HepG2 (cell line): ENCODE measurements around the gene KDM3A. TPM values are rescaled to one million over a fixed set of nuclear protein-coding genes. Genes with fewer than 3 reads are reported as not detected.

Experiments
- ATAC-seq: fragments of 200-7000 bp; cut with Tn5 transposase; 3 replicates; pipeline ENCODE4 v1.9.1; 2020; ENCODE audit warnings: mild to moderate bottlenecking, moderate library complexity
- BruUV-seq: library from RNA; stranded (reverse); fragments of 400-500 nt; replicated peaks from 2 replicates; lab custom pipeline; 2021; lab: Mats Ljungman, UMichigan
- CTCF ChIA-PET: fragments of 300-600 bp; formaldehyde crosslinking; extraction: SDS; loops from one replicate; lab custom pipeline; 2021; ENCODE audit warnings: low total read pairs, inconsistent platforms, low intra/inter-chr PET ratio; lab: Yijun Ruan, JAX
- POLR2A ChIA-PET: fragments of 350-600 bp; sonication (Branson Sonifier 250); formaldehyde crosslinking; loops from one replicate; lab custom pipeline; 2020; ENCODE audit warnings: antibody characterized with exemption, inconsistent platforms; lab: Yijun Ruan, JAX
- DNase-seq: peaks from one replicate; pipeline ENCODE4 v3.0.0-alpha.2; 2015; ENCODE audit warnings: low spot score
- FAIRE-seq: peaks from 3 replicates; lab custom pipeline; 2011; peaks lifted over from hg19 to GRCh38; lab: Jason Lieb, UNC
- H2AFZ ChIP-seq: one replicate; pipeline ENCODE4 v1.6.1; 2011; ENCODE audit warnings: low read length, inconsistent platforms
- H3K27ac ChIP-seq: fragments of 300-600 bp; 3 replicates; pipeline ENCODE4 v1.8.0; 2011; ENCODE audit warnings: mixed run types, mild to moderate bottlenecking, mixed read lengths, low read length, inconsistent platforms; ENCODE audit not compliant: insufficient read depth; ENCODE audit errors: extremely low read length
- H3K27me3 ChIP-seq, 2 experiments: fragments of 200-600 bp in 1 of 2; 2 replicates in 1 of 2; 3 replicates in 1 of 2; pipeline versions ENCODE4 v1.6.0 to v1.8.0; 2011; ENCODE audit warnings: low read length in 2 of 2, mild to moderate bottlenecking in 2 of 2, moderate library complexity in 2 of 2, inconsistent platforms in 1 of 2; ENCODE audit not compliant: insufficient read depth in 2 of 2, control insufficient read depth in 1 of 2
- H3K36me3 ChIP-seq, 2 experiments: fragments of 200-600 bp in 1 of 2; replicated peaks in 1 of 2; 2 replicates in 1 of 2; 3 replicates in 1 of 2; pipeline versions ENCODE4 v1.5.1 to v1.8.0; 2011; ENCODE audit warnings: low read length in 2 of 2, inconsistent platforms in 1 of 2; ENCODE audit not compliant: insufficient read depth in 2 of 2, control insufficient read depth in 1 of 2
- H3K4me1 ChIP-seq: 2 replicates; pipeline ENCODE4 v1.5.1; 2012; ENCODE audit warnings: low read length, inconsistent platforms; ENCODE audit not compliant: insufficient read depth
- H3K4me2 ChIP-seq: 2 replicates; pipeline ENCODE4 v1.6.0; 2011; ENCODE audit warnings: low read depth, low read length, inconsistent platforms
- H3K4me3 ChIP-seq, 3 experiments: fragments of 200-600 bp in 1 of 3; sonication (generic), shearing (Covaris generic) in 1 of 3; replicated peaks in 1 of 3; 2 replicates each; pipeline ENCODE4 v1.5.1; 2011 to 2016; ENCODE audit warnings: low read length in 3 of 3, inconsistent platforms in 2 of 3, low read depth in 2 of 3, mild to moderate bottlenecking in 2 of 3, control low read depth in 1 of 3, mixed read lengths in 1 of 3; ENCODE audit not compliant: insufficient read depth in 1 of 3
- H3K79me2 ChIP-seq: one replicate; pipeline ENCODE4 v1.6.1; 2011; ENCODE audit warnings: low read length, inconsistent platforms; ENCODE audit not compliant: insufficient read depth
- H3K9ac ChIP-seq: 2 replicates; pipeline ENCODE4 v1.6.0; 2011; ENCODE audit warnings: mild to moderate bottlenecking, low read depth, low read length, inconsistent platforms; ENCODE audit not compliant: insufficient read depth
- H3K9me3 ChIP-seq: 2 replicates; pipeline ENCODE4 v1.5.1; 2012; ENCODE audit warnings: mild to moderate bottlenecking, low read length
- H4K20me1 ChIP-seq: 2 replicates; pipeline ENCODE4 v1.6.0; 2011; ENCODE audit warnings: inconsistent platforms, mild to moderate bottlenecking, low read length, moderate library complexity; ENCODE audit not compliant: insufficient read depth
- E2F1 ChIP-seq: sonication (generic); formaldehyde crosslinking; IDR thresholded peaks from 2 replicates; pipeline ENCODE4 v1.5.0; 2020; ENCODE audit warnings: missing genetic modification reagents
- FOXP4 ChIP-seq: sonication (generic); formaldehyde crosslinking; IDR thresholded peaks from 2 replicates; pipeline ENCODE4 v1.4.0; 2020; ENCODE audit warnings: missing genetic modification reagents
- GATAD2A ChIP-seq: IDR thresholded peaks from 2 replicates; pipeline ENCODE4 v1.6.1; 2016
- PAXIP1 ChIP-seq: sonication (generic); formaldehyde crosslinking; conservative IDR thresholded peaks from 2 replicates; pipeline ENCODE4 v1.4.0; 2020; ENCODE audit warnings: mild to moderate bottlenecking, missing genetic modification reagents, moderate library complexity
- PHF8 ChIP-seq: sonication (generic); formaldehyde crosslinking; IDR thresholded peaks from 2 replicates; pipeline ENCODE4 v1.5.0; 2020; ENCODE audit warnings: missing genetic modification reagents
- RFXAP ChIP-seq: sonication (generic); formaldehyde crosslinking; IDR thresholded peaks from 2 replicates; pipeline ENCODE4 v1.4.0; 2020; ENCODE audit warnings: missing genetic modification reagents, borderline replicate concordance
- USF2 ChIP-seq, 2 experiments: sonication (generic) in 1 of 2; formaldehyde crosslinking in 1 of 2; IDR thresholded peaks; 2 replicates each; pipeline versions ENCODE4 v1.5.1 to v1.6.1; 2011 to 2020; ENCODE audit warnings: borderline replicate concordance in 1 of 2, low read depth in 1 of 2, low read length in 1 of 2, mild to moderate bottlenecking in 1 of 2, missing genetic modification reagents in 1 of 2, moderate library complexity in 1 of 2
- XBP1 ChIP-seq: sonication (generic); formaldehyde crosslinking; IDR thresholded peaks from 2 replicates; pipeline ENCODE4 v1.5.0; 2020; ENCODE audit warnings: missing genetic modification reagents
- ZBTB20 ChIP-seq: sonication (generic); formaldehyde crosslinking; IDR thresholded peaks from 2 replicates; pipeline ENCODE4 v1.8.1; 2023; ENCODE audit warnings: missing genetic modification reagents, low read depth, mild to moderate bottlenecking, borderline replicate concordance
- ZNF512B ChIP-seq: sonication (generic); formaldehyde crosslinking; IDR thresholded peaks from 2 replicates; pipeline ENCODE4 v1.5.1; 2020; ENCODE audit warnings: missing genetic modification reagents, mild to moderate bottlenecking, borderline replicate concordance
- WGBS: methylation state at CpG from one replicate; pipeline ENCODE4 v1.1.6; 2017; ENCODE audit warnings: low lambda C conversion rate; 5-methylcytosine and 5-hydroxymethylcytosine counted together
- in situ Hi-C: cut with HindIII; loops from 2 replicates; pipeline ENCODE4 v1.10.0; 2017; ENCODE audit warnings: low pct_unique_long_range_greater_than_20kb; ENCODE audit not compliant: extremely low pct_ligation_motif_present
- intact Hi-C: fragments of 100-400 bp; cut with micrococcal nuclease; formaldehyde crosslinking; loops from one replicate; pipeline ENCODE4 v1.10.0; 2022; ENCODE audit not compliant: unreplicated experiment
- polyA plus RNA-seq, 8 experiments: library from polyadenylated mRNA; depleted of rRNA in 3 of 8; stranded (reverse) in 7 of 8; unstranded in 1 of 8; fragments of >200 nt; fragmentation: Illumina TruSeq in 4 of 8; extraction: Trizol in 4 of 8; gene quantifications; 2 replicates each; pipeline versions ENCODE4 v1.2.1 to v1.2.3, GENCODE V29; 2011 to 2016; ENCODE audit warnings: low read depth in 4 of 8, missing spikeins in 1 of 8, mixed read lengths in 1 of 8; ENCODE audit not compliant: insufficient read depth in 1 of 8
- total RNA-seq, 5 experiments: library from RNA; depleted of rRNA; stranded (reverse); fragments of >200 nt; fragmentation: Illumina TruSeq; extraction: Trizol; gene quantifications; 2 replicates each; pipeline ENCODE4 v1.2.3, GENCODE V29; 2016; ENCODE audit warnings: low read depth in 1 of 5

KDM3A gene
- total and polyA plus RNA-seq, 2 of the 13 experiments (the other 11 are each of a cell fraction or from before 2014, with no cell fraction given) = 21.0 to 70.2 TPM

- Histone ChIP-seq H3K9ac (no peak overlapping the region), H3K27ac (peak overlapping the region; percentile 41), H3K79me2 (no peaks in the 10 kb centered on the region), H4K20me1 (no peaks in the 10 kb centered on the region), H3K4me2 (no peak overlapping the region), H3K36me3 (peaks cover 26 to 89% of the 10 kb centered on the region in 2 experiments), H3K9me3 (no peaks in the 10 kb centered on the region), H2AFZ (no peak overlapping the region), H3K4me3 (no peak overlapping the region), H3K4me1 (peaks cover 29% of the 10 kb centered on the region), H3K27me3 (no peaks in the 10 kb centered on the region)
- BruUV-seq = no TSS peak
- ChIA-PET POLR2A (interaction anchor here (1.2 to 1.4 kb wide), 2 partner anchors 50 to 70 kb away, joined by 4 to 12 read pairs; partner anchors contain the start of gene KDM3A), CTCF (no interaction called here)
- ATAC-seq = peak; percentile 83
- intact Hi-C loops (no loop called here), in situ Hi-C loops (no loop called here)
- DNase-seq = peak; percentile 54
- WGBS = 50% methylated on average over 1 of the region's 1 CpG
- no peak for FAIRE-seq
- TF ChIP-seq PHF8 (CRISPR knock-in tag) = no peak
- TF ChIP-seq E2F1 (CRISPR knock-in tag) = no peak
- TF ChIP-seq GATAD2A = peak; percentile 83
- TF ChIP-seq ZNF512B = no peak
- TF ChIP-seq USF2 (IDR thresholded peaks at IDR 0.05; ENCODE audit: low read depth, low read length) = no peak
- no peak for TF ChIP-seq USF2 (CRISPR knock-in tag; IDR thresholded peaks at IDR 0.05; ENCODE audit: borderline replicate concordance)
- peak; percentile 74 for TF ChIP-seq PAXIP1
- TF ChIP-seq ZBTB20 = peak; percentile 94; the same call in 1 of the 2 replicates
- no peak for TF ChIP-seq RFXAP (CRISPR knock-in tag)
- TF ChIP-seq XBP1 (CRISPR knock-in tag) = no peak
- peak; percentile 23; the same call in 1 of the 2 replicates for TF ChIP-seq FOXP4 (CRISPR knock-in tag)
Observed at GRCh38 chr2:86492048-86492453, 50.9 kb downstream of the KDM3A start.
